ENCODE data around the gene KLHDC8B.
"Not testable (repeated sequence)": the region's sequence is repeated elsewhere in the genome, so short reads cannot be mapped to it uniquely, and the experiment has no call there.

The KLHDC8B gene

DNA sequence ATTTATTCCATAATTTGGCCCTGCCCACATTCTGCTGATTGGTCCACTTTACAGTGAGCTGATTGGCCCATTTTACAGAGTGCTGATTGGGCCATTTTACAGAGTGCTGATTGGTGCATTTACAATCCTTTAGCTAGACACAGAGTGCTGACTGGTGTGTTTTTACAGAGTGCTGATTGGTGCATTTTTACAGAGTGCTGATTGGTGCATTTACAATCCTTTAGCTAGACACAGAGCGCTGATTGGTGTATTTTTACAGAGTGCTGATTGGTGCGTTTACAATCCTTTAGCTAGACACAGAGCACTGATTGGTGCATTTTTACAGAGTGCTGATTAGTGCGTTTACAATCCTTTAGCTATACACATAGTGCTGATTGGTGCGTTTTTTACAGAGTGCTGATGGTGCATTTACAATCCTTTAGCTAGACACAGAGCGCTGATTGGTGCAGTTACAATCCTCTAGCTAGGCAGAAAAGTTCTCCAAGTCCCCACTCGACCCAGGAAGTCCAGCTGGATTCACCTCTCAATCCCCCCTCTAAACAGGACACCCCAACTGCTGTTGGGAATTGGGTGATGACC, 49.7 kb downstream of the KLHDC8B start:
- intact Hi-C loops (cut with DNase I); DNase-seq: not testable (repeated sequence)

DNA sequence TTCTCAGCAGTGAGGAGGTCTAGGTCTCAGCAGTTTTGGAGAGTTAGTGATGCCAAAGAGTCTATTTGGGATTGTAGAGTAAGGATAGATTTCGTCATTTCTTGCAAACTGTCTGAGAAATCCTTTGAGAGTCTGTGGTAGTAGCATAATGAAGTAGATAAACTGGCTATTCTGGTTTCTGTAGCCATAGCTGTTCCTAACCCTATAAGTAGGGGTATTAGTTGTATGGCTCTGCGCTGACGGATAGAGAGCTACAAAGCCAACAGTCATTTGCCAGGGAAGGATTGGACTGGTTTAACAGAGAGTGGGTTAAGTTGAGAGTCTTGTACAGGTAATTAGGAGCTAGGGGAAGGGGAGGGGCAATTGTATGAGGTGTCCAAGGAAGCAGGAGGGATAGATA, 50.6 kb downstream of the KLHDC8B start:
- no peak for DNase-seq

More for the DNA sequence above, 50.6 kb downstream of the KLHDC8B start:
- intact Hi-C loops (cut with DNase I): no loop called here
